Liver (tissue), 9 donors: Measurements from ENCODE around the gene BLOC1S5. TPM values are rescaled to one million over a fixed set of nuclear protein-coding genes. Genes with fewer than 3 reads are reported as not detected.

Experiments
- DNase-seq: peaks from one replicate; pipeline ENCODE4 v3.0.0-alpha.2; 2017; ENCODE audit warnings: low spot score
- H3K27ac ChIP-seq, 2 donors: one replicate each; pipeline ENCODE4 v1.7.0; 2013; ENCODE audit warnings: inconsistent platforms in 2 of 2, low read length in 2 of 2, control low read depth in 1 of 2, low read depth in 1 of 2, mild to moderate bottlenecking in 1 of 2
- H3K27me3 ChIP-seq, 4 donors: one replicate each; pipeline versions ENCODE4 v1.6.1 to v1.7.0; 2013; ENCODE audit warnings: low read length in 3 of 4, inconsistent platforms in 1 of 4, mild to moderate bottlenecking in 1 of 4, moderate library complexity in 1 of 4; ENCODE audit not compliant: control insufficient read depth in 4 of 4, insufficient read depth in 4 of 4
- H3K36me3 ChIP-seq, 4 donors: one replicate each; pipeline versions ENCODE4 v1.6.1 to v1.7.0; 2013; ENCODE audit warnings: low read length in 3 of 4, mild to moderate bottlenecking in 3 of 4, low read depth in 1 of 4, moderate library complexity in 1 of 4; ENCODE audit not compliant: control insufficient read depth in 4 of 4, insufficient read depth in 3 of 4
- H3K4me1 ChIP-seq, 4 donors: one replicate each; pipeline versions ENCODE4 v1.6.1 to v1.7.0; 2013; ENCODE audit warnings: low read length in 3 of 4, mild to moderate bottlenecking in 3 of 4, moderate library complexity in 1 of 4; ENCODE audit not compliant: control insufficient read depth in 4 of 4, insufficient read depth in 4 of 4
- H3K4me3 ChIP-seq, 3 donors: one replicate each; pipeline versions ENCODE4 v1.6.1 to v1.7.0; 2013; ENCODE audit warnings: low read length in 3 of 3, control low read depth in 1 of 3, low read depth in 1 of 3, mild to moderate bottlenecking in 1 of 3
- H3K9ac ChIP-seq, 2 donors: one replicate each; pipeline ENCODE4 v1.7.0; 2013; ENCODE audit warnings: low read length in 2 of 2, mild to moderate bottlenecking in 2 of 2, moderate library complexity in 2 of 2, control low read depth in 1 of 2, low read depth in 1 of 2
- H3K9me3 ChIP-seq, 4 donors: one replicate each; pipeline versions ENCODE4 v1.6.1 to v1.7.0; 2013; ENCODE audit warnings: low read length in 3 of 4; ENCODE audit not compliant: control insufficient read depth in 4 of 4
- EGR1 ChIP-seq, 2 donors: IDR thresholded peaks; 2 replicates each; pipeline ENCODE4 v1.6.1; 2016 to 2018; ENCODE audit warnings: antibody characterized with exemption in 2 of 2, low read depth in 2 of 2
- FOXA2 ChIP-seq: IDR thresholded peaks from 2 replicates; pipeline ENCODE4 v1.6.1; 2016; ENCODE audit warnings: antibody characterized with exemption
- GABPA ChIP-seq, 2 donors: IDR thresholded peaks in 1 of 2; conservative IDR thresholded peaks in 1 of 2; 2 replicates each; pipeline ENCODE4 v1.6.1; 2016; ENCODE audit warnings: antibody characterized with exemption in 2 of 2, mild to moderate bottlenecking in 1 of 2, moderate library complexity in 1 of 2
- HNF4A ChIP-seq, 2 donors: conservative IDR thresholded peaks; 2 replicates each; pipeline ENCODE4 v1.6.1; 2016; ENCODE audit warnings: antibody characterized with exemption in 2 of 2, mild to moderate bottlenecking in 2 of 2
- HNF4G ChIP-seq: IDR thresholded peaks from 2 replicates; pipeline ENCODE4 v1.6.1; 2016; ENCODE audit warnings: antibody characterized with exemption
- NR2F2 ChIP-seq: IDR thresholded peaks from 2 replicates; pipeline ENCODE4 v1.6.1; 2016; ENCODE audit warnings: antibody characterized with exemption
- RAD21 ChIP-seq, 2 donors: IDR thresholded peaks; 2 replicates each; pipeline ENCODE4 v1.6.1; 2016; ENCODE audit warnings: antibody characterized with exemption in 2 of 2, mild to moderate bottlenecking in 2 of 2
- SP1 ChIP-seq: IDR thresholded peaks from 2 replicates; pipeline ENCODE4 v1.6.1; 2018; ENCODE audit warnings: antibody characterized with exemption, mild to moderate bottlenecking
- TAF1 ChIP-seq: conservative IDR thresholded peaks from 2 replicates; pipeline ENCODE4 v1.6.1; 2016; ENCODE audit warnings: antibody characterized with exemption, mild to moderate bottlenecking
- YY1 ChIP-seq: IDR thresholded peaks from 2 replicates; pipeline ENCODE4 v1.6.1; 2016; ENCODE audit warnings: antibody characterized with exemption, mild to moderate bottlenecking
- WGBS: extraction: QIAGEN DNeasy Blood & Tissue Kit; methylation state at CpG from one replicate; pipeline ENCODE4 v1.1.7; 2013; 5-methylcytosine and 5-hydroxymethylcytosine counted together
- polyA plus RNA-seq, 2 donors: library from polyadenylated mRNA; stranded (reverse) in 1 of 2; unstranded in 1 of 2; fragments of 200-250 nt in 1 of 2; fragments of >200 nt in 1 of 2; fragmentation: Nextera tagmentation in 1 of 2; extraction: Ambion mirVana in 1 of 2; gene quantifications; one replicate each; pipeline versions ENCODE4 v1.2.1 to v1.2.3, GENCODE V29; 2013 to 2015
- total RNA-seq, 2 donors: library from RNA; depleted of rRNA; stranded (reverse); fragments of >200 nt; gene quantifications; one replicate each; pipeline ENCODE4 v1.2.3, GENCODE V29; 2014
- TF ChIP-seq, protein P1 (sequence below): IDR thresholded peaks from 2 replicates; pipeline ENCODE4 v1.6.1; 2016; ENCODE audit warnings: antibody characterized with exemption
- TF ChIP-seq, protein P2 (sequence below): IDR thresholded peaks from 2 replicates; pipeline ENCODE4 v1.6.1; 2016; ENCODE audit warnings: antibody characterized with exemption
- TF ChIP-seq, protein P3 (sequence below): IDR thresholded peaks from 2 replicates; pipeline ENCODE4 v1.6.1; 2016; ENCODE audit warnings: antibody characterized with exemption
- TF ChIP-seq, protein P4 (sequence below): fragments of 150-350 bp; IDR thresholded peaks from 2 replicates; pipeline ENCODE4 v1.5.1; 2017; ENCODE audit warnings: improper control_type of control experiment, low read depth, low read length; ENCODE audit not compliant: missing input control
- TF ChIP-seq, protein P5 (sequence below): IDR thresholded peaks from 2 replicates; pipeline ENCODE4 v1.6.1; 2016; ENCODE audit warnings: antibody characterized with exemption, mild to moderate bottlenecking
- donor health status: healthy.
- donor health status: healthy.
- donor health status: healthy.
- donor health status: healthy.
- donor health status: healthy.

BLOC1S5 gene
- total and polyA plus RNA-seq, 4 donors, result 5.2 to 11.1 (median 7.1) TPM

DNA sequence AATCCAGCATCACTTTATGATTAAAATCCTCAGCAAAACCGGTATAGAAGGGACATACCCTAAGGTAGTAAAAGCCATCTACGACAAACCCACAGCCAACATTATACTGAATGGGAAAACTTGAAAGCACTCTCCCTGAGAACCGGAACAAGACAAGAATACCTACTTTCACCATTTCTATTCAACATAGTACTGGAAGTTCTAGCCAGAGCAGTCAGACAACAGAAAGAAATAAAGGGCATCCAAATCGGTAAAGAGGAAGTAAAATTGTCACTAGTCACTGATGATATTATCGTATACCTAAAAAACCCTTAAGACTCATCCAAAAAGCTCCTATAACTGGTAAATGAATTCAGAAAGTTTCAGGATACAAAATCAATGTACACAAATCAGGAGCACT lies 33.3 kb downstream of the BLOC1S5 start:
- Histone ChIP-seq H3K36me3 (peaks cover 0 to 3% (median 2%) of the 10 kb centered on the region in 4 donors), H3K27me3 (no peaks in the 10 kb centered on the region), H3K27ac (no peak overlapping the region), H3K4me3 (no peak overlapping the region), H3K4me1 (no peaks in the 10 kb centered on the region), H3K9ac (no peak overlapping the region), H3K9me3 (no peaks in the 10 kb centered on the region)
- no peak for DNase-seq
- WGBS, result 94% methylated on average over 5 of the region's 5 CpGs
- TF ChIP-seq, protein P1, sequence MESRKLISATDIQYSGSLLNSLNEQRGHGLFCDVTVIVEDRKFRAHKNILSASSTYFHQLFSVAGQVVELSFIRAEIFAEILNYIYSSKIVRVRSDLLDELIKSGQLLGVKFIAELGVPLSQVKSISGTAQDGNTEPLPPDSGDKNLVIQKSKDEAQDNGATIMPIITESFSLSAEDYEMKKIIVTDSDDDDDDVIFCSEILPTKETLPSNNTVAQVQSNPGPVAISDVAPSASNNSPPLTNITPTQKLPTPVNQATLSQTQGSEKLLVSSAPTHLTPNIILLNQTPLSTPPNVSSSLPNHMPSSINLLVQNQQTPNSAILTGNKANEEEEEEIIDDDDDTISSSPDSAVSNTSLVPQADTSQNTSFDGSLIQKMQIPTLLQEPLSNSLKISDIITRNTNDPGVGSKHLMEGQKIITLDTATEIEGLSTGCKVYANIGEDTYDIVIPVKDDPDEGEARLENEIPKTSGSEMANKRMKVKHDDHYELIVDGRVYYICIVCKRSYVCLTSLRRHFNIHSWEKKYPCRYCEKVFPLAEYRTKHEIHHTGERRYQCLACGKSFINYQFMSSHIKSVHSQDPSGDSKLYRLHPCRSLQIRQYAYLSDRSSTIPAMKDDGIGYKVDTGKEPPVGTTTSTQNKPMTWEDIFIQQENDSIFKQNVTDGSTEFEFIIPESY, result no peak
- no peak for TF ChIP-seq YY1
- TF ChIP-seq HNF4A (conservative IDR thresholded peaks at IDR 0.05), result no peak
- no peak for TF ChIP-seq GABPA (IDR thresholded peaks at IDR 0.05 in 1 of 2, conservative IDR thresholded peaks at IDR 0.05 in 1 of 2)
- TF ChIP-seq, protein P2, sequence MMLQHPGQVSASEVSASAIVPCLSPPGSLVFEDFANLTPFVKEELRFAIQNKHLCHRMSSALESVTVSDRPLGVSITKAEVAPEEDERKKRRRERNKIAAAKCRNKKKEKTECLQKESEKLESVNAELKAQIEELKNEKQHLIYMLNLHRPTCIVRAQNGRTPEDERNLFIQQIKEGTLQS, result no peak
- no peak for TF ChIP-seq EGR1 (IDR thresholded peaks at IDR 0.05; ENCODE audit: low read depth in 2 of 2)
- TF ChIP-seq TAF1, result no peak
- TF ChIP-seq FOXA2, result no peak
- TF ChIP-seq RAD21 (IDR thresholded peaks at IDR 0.05), result no peak
- TF ChIP-seq, protein P3, sequence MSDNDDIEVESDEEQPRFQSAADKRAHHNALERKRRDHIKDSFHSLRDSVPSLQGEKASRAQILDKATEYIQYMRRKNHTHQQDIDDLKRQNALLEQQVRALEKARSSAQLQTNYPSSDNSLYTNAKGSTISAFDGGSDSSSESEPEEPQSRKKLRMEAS, result no peak
- TF ChIP-seq, protein P4, sequence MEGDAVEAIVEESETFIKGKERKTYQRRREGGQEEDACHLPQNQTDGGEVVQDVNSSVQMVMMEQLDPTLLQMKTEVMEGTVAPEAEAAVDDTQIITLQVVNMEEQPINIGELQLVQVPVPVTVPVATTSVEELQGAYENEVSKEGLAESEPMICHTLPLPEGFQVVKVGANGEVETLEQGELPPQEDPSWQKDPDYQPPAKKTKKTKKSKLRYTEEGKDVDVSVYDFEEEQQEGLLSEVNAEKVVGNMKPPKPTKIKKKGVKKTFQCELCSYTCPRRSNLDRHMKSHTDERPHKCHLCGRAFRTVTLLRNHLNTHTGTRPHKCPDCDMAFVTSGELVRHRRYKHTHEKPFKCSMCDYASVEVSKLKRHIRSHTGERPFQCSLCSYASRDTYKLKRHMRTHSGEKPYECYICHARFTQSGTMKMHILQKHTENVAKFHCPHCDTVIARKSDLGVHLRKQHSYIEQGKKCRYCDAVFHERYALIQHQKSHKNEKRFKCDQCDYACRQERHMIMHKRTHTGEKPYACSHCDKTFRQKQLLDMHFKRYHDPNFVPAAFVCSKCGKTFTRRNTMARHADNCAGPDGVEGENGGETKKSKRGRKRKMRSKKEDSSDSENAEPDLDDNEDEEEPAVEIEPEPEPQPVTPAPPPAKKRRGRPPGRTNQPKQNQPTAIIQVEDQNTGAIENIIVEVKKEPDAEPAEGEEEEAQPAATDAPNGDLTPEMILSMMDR, result no peak
- TF ChIP-seq HNF4G, result no peak

DNA sequence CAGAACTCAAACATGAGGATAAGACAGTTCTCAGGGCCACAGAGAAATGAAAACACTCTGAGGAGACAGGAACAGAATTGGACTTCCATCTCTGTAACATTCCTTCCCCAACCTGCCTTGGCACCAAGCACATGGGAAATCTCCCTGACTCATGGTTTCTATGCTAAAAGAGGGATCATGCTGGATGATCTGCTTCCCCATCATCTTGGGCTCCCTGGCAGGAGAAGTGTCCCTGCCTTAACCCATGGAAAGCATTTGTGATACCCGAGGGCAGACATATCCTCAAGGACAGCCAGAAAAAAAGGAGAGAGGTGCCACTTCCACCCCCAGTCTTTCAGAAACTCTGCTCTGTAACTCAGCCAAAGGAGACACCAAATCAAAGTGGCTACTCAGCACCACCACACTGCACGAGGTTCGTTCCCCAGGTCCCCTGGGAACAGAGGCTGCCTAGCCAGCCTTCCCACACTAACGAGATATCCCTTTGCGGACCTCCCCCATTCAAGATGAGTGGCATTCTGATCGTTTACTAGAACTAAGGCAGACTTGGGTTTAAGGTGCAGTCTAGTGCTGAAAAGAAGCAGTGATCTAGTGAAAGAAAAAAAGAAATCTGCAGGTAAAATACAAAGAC lies 34.8 kb downstream of the BLOC1S5 start:
- H3K9me3 ChIP-seq, result no peaks in the 10 kb centered on the region
- H3K36me3 ChIP-seq, result peaks cover 0 to 6% (median under 1%) of the 10 kb centered on the region in 4 donors
- H3K9ac ChIP-seq, result no peak overlapping the region
- no peaks in the 10 kb centered on the region for H3K4me1 ChIP-seq
- no peak overlapping the region for H3K27ac ChIP-seq
- no peak for DNase-seq
- H3K4me3 ChIP-seq, result no peak overlapping the region
- H3K27me3 ChIP-seq, result no peaks in the 10 kb centered on the region
- TF ChIP-seq SP1 (no peak), YY1 (no peak), HNF4A (conservative IDR thresholded peaks at IDR 0.05) (no peak), NR2F2 (no peak), GABPA (IDR thresholded peaks at IDR 0.05 in 1 of 2, conservative IDR thresholded peaks at IDR 0.05 in 1 of 2) (no peak), EGR1 (IDR thresholded peaks at IDR 0.05; ENCODE audit: low read depth in 2 of 2) (no peak)
- TF ChIP-seq, protein P1, result no peak
- TF ChIP-seq, protein P5, sequence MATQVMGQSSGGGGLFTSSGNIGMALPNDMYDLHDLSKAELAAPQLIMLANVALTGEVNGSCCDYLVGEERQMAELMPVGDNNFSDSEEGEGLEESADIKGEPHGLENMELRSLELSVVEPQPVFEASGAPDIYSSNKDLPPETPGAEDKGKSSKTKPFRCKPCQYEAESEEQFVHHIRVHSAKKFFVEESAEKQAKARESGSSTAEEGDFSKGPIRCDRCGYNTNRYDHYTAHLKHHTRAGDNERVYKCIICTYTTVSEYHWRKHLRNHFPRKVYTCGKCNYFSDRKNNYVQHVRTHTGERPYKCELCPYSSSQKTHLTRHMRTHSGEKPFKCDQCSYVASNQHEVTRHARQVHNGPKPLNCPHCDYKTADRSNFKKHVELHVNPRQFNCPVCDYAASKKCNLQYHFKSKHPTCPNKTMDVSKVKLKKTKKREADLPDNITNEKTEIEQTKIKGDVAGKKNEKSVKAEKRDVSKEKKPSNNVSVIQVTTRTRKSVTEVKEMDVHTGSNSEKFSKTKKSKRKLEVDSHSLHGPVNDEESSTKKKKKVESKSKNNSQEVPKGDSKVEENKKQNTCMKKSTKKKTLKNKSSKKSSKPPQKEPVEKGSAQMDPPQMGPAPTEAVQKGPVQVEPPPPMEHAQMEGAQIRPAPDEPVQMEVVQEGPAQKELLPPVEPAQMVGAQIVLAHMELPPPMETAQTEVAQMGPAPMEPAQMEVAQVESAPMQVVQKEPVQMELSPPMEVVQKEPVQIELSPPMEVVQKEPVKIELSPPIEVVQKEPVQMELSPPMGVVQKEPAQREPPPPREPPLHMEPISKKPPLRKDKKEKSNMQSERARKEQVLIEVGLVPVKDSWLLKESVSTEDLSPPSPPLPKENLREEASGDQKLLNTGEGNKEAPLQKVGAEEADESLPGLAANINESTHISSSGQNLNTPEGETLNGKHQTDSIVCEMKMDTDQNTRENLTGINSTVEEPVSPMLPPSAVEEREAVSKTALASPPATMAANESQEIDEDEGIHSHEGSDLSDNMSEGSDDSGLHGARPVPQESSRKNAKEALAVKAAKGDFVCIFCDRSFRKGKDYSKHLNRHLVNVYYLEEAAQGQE, result no peak
- WGBS, result 62% methylated on average over 6 of the region's 6 CpGs
